Measurements from ENCODE around the gene PPA1.

DNA sequence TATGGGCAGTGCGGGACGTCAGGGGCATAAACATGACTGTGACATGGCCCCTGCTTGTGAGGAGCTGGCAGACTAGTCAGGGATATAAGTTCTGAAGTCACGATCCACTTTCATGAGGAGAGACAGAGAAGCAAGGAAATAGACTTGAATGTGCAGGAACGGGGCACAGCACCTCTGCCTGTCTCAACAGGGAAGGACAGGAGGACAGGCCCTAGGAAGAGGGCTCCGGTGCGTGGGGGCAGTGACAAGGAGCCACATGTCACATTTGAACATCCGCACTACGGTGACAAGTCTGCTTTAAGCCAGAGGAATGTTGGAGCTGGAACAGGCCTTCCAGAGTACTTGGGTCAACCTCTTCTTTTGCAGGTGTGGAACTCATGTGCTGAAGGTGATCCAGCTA lies 43.1 kb downstream of the PPA1 start:
- TF ChIP-seq CTCF (IDR thresholded peaks at IDR 0.05), result no peak
- TF ChIP-seq POLR2A (IDR thresholded peaks at IDR 0.05), result no peak

Measured in thyroid gland (tissue), 4 donors.